ENCODE results near the gene PALLD.

PALLD gene

GRCh38 chr4:168524897-168525296 is 28.0 kb downstream of the PALLD start:
- DNase-seq (ENCODE audit: low spot score), result no peak

- no peak for DNase-seq (ENCODE audit: low spot score)
These were observed 30.7 kb downstream of the PALLD start for GRCh38 chr4:168527560-168527959.

- DNase-seq (ENCODE audit: low spot score), result no peak
These were observed 31.5 kb downstream of the PALLD start for GRCh38 chr4:168528131-168528949.

GRCh38 chr4:168529257-168529656 is 32.4 kb downstream of the PALLD start:
- no peak for DNase-seq (ENCODE audit: low spot score)

GRCh38 chr4:168531305-168531704 is 34.5 kb downstream of the PALLD start:
- no peak for DNase-seq (ENCODE audit: low spot score)

GRCh38 chr4:168534535-168534934 is 37.7 kb downstream of the PALLD start:
- DNase-seq (ENCODE audit: low spot score), result no peak

GRCh38 chr4:168535689-168536088 is 38.8 kb downstream of the PALLD start:
- DNase-seq (ENCODE audit: low spot score), result no peak

GRCh38 chr4:168536448-168536847 is 39.6 kb downstream of the PALLD start:
- no peak for DNase-seq (ENCODE audit: low spot score)

GRCh38 chr4:168537086-168537485 is 40.2 kb downstream of the PALLD start:
- DNase-seq (ENCODE audit: low spot score), result no peak

GRCh38 chr4:168537571-168537970 is 40.7 kb downstream of the PALLD start:
- DNase-seq (ENCODE audit: low spot score), result no peak

GRCh38 chr4:168538632-168539031 is 41.8 kb downstream of the PALLD start:
- no peak for DNase-seq (ENCODE audit: low spot score)

- no peak for DNase-seq (ENCODE audit: low spot score)
These were observed 43.2 kb downstream of the PALLD start for GRCh38 chr4:168540086-168540485.

- DNase-seq (ENCODE audit: low spot score), result no peak
These were observed 43.8 kb downstream of the PALLD start for GRCh38 chr4:168540503-168541265.

- DNase-seq (ENCODE audit: low spot score), result peak; percentile 49
These were observed 44.6 kb downstream of the PALLD start for GRCh38 chr4:168541266-168541953.

GRCh38 chr4:168549143-168549542 is 52.3 kb downstream of the PALLD start:
- no peak for DNase-seq (ENCODE audit: low spot score)

GRCh38 chr4:168550064-168550766 is 53.4 kb downstream of the PALLD start:
- DNase-seq (ENCODE audit: low spot score), result peak; percentile 34

- peak; percentile 71 for DNase-seq (ENCODE audit: low spot score)
These were observed 54.4 kb downstream of the PALLD start for GRCh38 chr4:168551211-168551610.

GRCh38 chr4:168551945-168552695 is 55.3 kb downstream of the PALLD start:
- DNase-seq (ENCODE audit: low spot score), result no peak

- no peak for DNase-seq (ENCODE audit: low spot score)
These were observed 57.0 kb downstream of the PALLD start for GRCh38 chr4:168553714-168554370.

GRCh38 chr4:168555437-168555836 is 58.6 kb downstream of the PALLD start:
- no peak for DNase-seq (ENCODE audit: low spot score)

- no peak for DNase-seq (ENCODE audit: low spot score)
These were observed 60.8 kb downstream of the PALLD start for GRCh38 chr4:168557658-168558057.

Measured in COLO829 (cell line).